ENCODE data around the gene SGCD. TPM values are rescaled to one million over a fixed set of nuclear protein-coding genes. Genes with fewer than 3 reads are reported as not detected.

SGCD gene
- total and polyA plus RNA-seq, 9 of the 15 experiments (the other 6 are each of a cell fraction or from before 2014, with no cell fraction given), result not detected

GRCh38 chr5:156427315-156427714 lies 100.4 kb downstream of the SGCD start:
- WGBS (ENCODE audit: insufficient coverage, low coverage, missing lambda C conversion rate), result 0% methylated on average over 4 of the region's 4 CpGs
- FAIRE-seq (no peak), ATAC-seq (no peak), DNase-seq (ENCODE audit: extremely low read depth in 1 of 4, low spot score in 3 of 4) (no peak)
- no peaks in the 10 kb centered on the region for H3K9me1 ChIP-seq (ENCODE audit: control insufficient read depth, insufficient read depth, low read length)
- in situ Hi-C loops (cut with MboI), result no loop called here
- no TSS peak for BruUV-seq (replicated peaks)
- H3K36me3 ChIP-seq (ENCODE audit: control insufficient read depth, insufficient read depth, low read length), result no peaks in the 10 kb centered on the region
- H4K20me1 ChIP-seq (replicated peaks; ENCODE audit: control insufficient read depth, insufficient read depth, low read length), result no peaks in the 10 kb centered on the region
- no peak overlapping the region for H2AFZ ChIP-seq (ENCODE audit: low read depth, low read length)
- no peak overlapping the region for H3K4me3 ChIP-seq
- no peaks in the 10 kb centered on the region for H3K4me1 ChIP-seq (replicated peaks in 1 of 2; ENCODE audit: control insufficient read depth in 2 of 2, insufficient read depth in 2 of 2, low read length in 2 of 2)
- no peaks in the 10 kb centered on the region for H3K79me2 ChIP-seq (ENCODE audit: control insufficient read depth, insufficient read depth, low read length)
- POLR2A ChIA-PET, result no interaction called here
- no peak overlapping the region for H3K4me2 ChIP-seq (ENCODE audit: insufficient read depth, low read length)
- TF ChIP-seq SREBF2 (CRISPR knock-in tag; IDR thresholded peaks at IDR 0.05) (no peak), NCOA4 (IDR thresholded peaks at IDR 0.05; ENCODE audit: partially characterized antibody) (no peak), MLLT1 (IDR thresholded peaks at IDR 0.05) (no peak), ARID1B (IDR thresholded peaks at IDR 0.05) (no peak), RFX7 (CRISPR knock-in tag; IDR thresholded peaks at IDR 0.05) (no peak), NFIC (IDR thresholded peaks at IDR 0.05) (no peak), STAT5A (IDR thresholded peaks at IDR 0.05; ENCODE audit: borderline replicate concordance, low read length) (no peak), MAFG (tag; conservative IDR thresholded peaks at IDR 0.05) (no peak), TCFL5 (CRISPR knock-in tag; conservative IDR thresholded peaks at IDR 0.05) (no peak), ZNF77 (CRISPR knock-in tag; IDR thresholded peaks at IDR 0.05) (no peak), ZNF24 (IDR thresholded peaks at IDR 0.05) (no peak), RBFOX2 (IDR thresholded peaks at IDR 0.05; ENCODE audit: low read depth, low read length) (no peak), ADNP (tag; IDR thresholded peaks at IDR 0.05) (no peak), CTBP1 (IDR thresholded peaks at IDR 0.05; ENCODE audit: borderline replicate concordance) (no peak), NR0B1 (IDR thresholded peaks at IDR 0.05; ENCODE audit: partially characterized antibody) (no peak), HSF4 (CRISPR knock-in tag; IDR thresholded peaks at IDR 0.05; ENCODE audit: borderline replicate concordance) (no peak), TEAD2 (tag; IDR thresholded peaks at IDR 0.05) (no peak)
- TF ChIP-seq, protein P1, sequence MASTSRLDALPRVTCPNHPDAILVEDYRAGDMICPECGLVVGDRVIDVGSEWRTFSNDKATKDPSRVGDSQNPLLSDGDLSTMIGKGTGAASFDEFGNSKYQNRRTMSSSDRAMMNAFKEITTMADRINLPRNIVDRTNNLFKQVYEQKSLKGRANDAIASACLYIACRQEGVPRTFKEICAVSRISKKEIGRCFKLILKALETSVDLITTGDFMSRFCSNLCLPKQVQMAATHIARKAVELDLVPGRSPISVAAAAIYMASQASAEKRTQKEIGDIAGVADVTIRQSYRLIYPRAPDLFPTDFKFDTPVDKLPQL (IDR thresholded peaks at IDR 0.05; ENCODE audit: extremely low read depth, insufficient read length), result no peak
- H3K9me3 ChIP-seq (replicated peaks; ENCODE audit: control insufficient read depth, insufficient read depth, low read depth, low read length), result no peaks in the 10 kb centered on the region
- intact Hi-C loops (cut with micrococcal nuclease), result no loop called here
- H3K27ac ChIP-seq (ENCODE audit: extremely low read depth, low read depth, low read length), result no peak overlapping the region
- H3K27me3 ChIP-seq (ENCODE audit: control insufficient read depth in 2 of 2, insufficient read depth in 2 of 2, low read length in 2 of 2), result no peaks in the 10 kb centered on the region
- CTCF ChIA-PET (ENCODE audit: low intra/inter-chr PET ratio), result no interaction called here
- no peak overlapping the region for H3K9ac ChIP-seq (ENCODE audit: insufficient read depth in 1 of 2, low read depth in 2 of 2, low read length in 2 of 2)
